ENCODE results near the gene SLC50A1. TPM values are rescaled to one million over a fixed set of nuclear protein-coding genes. Genes with fewer than 3 reads are reported as not detected.

Gene SLC50A1
- total RNA-seq, 4 donors from 2014 or later, result 5.7 to 33.9 (median 14.9) TPM

GRCh38 chr1:155169541-155169940 is 33.9 kb downstream of the SLC50A1 start:
- TF ChIP-seq EP300 (IDR thresholded peaks at IDR 0.05) (no peak), POLR2A (IDR thresholded peaks at IDR 0.05) (no peak)
- TF ChIP-seq, protein P1, sequence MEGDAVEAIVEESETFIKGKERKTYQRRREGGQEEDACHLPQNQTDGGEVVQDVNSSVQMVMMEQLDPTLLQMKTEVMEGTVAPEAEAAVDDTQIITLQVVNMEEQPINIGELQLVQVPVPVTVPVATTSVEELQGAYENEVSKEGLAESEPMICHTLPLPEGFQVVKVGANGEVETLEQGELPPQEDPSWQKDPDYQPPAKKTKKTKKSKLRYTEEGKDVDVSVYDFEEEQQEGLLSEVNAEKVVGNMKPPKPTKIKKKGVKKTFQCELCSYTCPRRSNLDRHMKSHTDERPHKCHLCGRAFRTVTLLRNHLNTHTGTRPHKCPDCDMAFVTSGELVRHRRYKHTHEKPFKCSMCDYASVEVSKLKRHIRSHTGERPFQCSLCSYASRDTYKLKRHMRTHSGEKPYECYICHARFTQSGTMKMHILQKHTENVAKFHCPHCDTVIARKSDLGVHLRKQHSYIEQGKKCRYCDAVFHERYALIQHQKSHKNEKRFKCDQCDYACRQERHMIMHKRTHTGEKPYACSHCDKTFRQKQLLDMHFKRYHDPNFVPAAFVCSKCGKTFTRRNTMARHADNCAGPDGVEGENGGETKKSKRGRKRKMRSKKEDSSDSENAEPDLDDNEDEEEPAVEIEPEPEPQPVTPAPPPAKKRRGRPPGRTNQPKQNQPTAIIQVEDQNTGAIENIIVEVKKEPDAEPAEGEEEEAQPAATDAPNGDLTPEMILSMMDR (IDR thresholded peaks at IDR 0.05), result no peak
- no peak overlapping the region for H3K27ac ChIP-seq
- no peak overlapping the region for H3K4me3 ChIP-seq
- H3K9me3 ChIP-seq, result no peaks in the 10 kb centered on the region
- WGBS, 2 donors, result 76 to 77% methylated on average over 5 of the region's 5 CpGs
- peaks cover 0 to 9% of the 10 kb centered on the region in 2 donors for H3K27me3 ChIP-seq
- peaks cover 0 to 48% (median 32%) of the 10 kb centered on the region in 4 donors for H3K4me1 ChIP-seq
- peaks cover 0 to 27% (median 0%) of the 10 kb centered on the region in 3 donors for H3K36me3 ChIP-seq
- no peak for DNase-seq (ENCODE audit: low spot score in 2 of 2)

GRCh38 chr1:155170101-155170785 is 34.6 kb downstream of the SLC50A1 start:
- TF ChIP-seq POLR2A (IDR thresholded peaks at IDR 0.05) (no peak), EP300 (IDR thresholded peaks at IDR 0.05) (no peak)
- TF ChIP-seq, protein P1 (IDR thresholded peaks at IDR 0.05), result no peak
- WGBS, 2 donors, result 90 to 98% methylated on average over 2 of the region's 2 CpGs
- DNase-seq (ENCODE audit: low spot score in 2 of 2), result no peak
- Histone ChIP-seq H3K27ac (no peak overlapping the region), H3K36me3 (peaks cover 0 to 27% (median 0%) of the 10 kb centered on the region in 3 donors), H3K27me3 (peaks cover 0 to 13% of the 10 kb centered on the region in 2 donors), H3K4me3 (no peak overlapping the region), H3K4me1 (peaks cover 0 to 55% (median 33%) of the 10 kb centered on the region in 4 donors), H3K9me3 (no peaks in the 10 kb centered on the region)

GRCh38 chr1:155170806-155171205 is 35.2 kb downstream of the SLC50A1 start:
- no peak for TF ChIP-seq POLR2A (IDR thresholded peaks at IDR 0.05)
- DNase-seq (ENCODE audit: low spot score in 2 of 2), result no peak
- H3K27me3 ChIP-seq, result peaks cover 0 to 13% of the 10 kb centered on the region in 2 donors
- no peak overlapping the region for H3K27ac ChIP-seq
- H3K4me1 ChIP-seq, result peaks cover 0 to 60% (median 33%) of the 10 kb centered on the region in 4 donors
- H3K9me3 ChIP-seq, result no peaks in the 10 kb centered on the region
- 87 to 91% methylated on average over 7 of the region's 7 CpGs for WGBS, 2 donors
- H3K4me3 ChIP-seq, result no peak overlapping the region
- peaks cover 0 to 27% (median 0%) of the 10 kb centered on the region in 3 donors for H3K36me3 ChIP-seq

DNA sequence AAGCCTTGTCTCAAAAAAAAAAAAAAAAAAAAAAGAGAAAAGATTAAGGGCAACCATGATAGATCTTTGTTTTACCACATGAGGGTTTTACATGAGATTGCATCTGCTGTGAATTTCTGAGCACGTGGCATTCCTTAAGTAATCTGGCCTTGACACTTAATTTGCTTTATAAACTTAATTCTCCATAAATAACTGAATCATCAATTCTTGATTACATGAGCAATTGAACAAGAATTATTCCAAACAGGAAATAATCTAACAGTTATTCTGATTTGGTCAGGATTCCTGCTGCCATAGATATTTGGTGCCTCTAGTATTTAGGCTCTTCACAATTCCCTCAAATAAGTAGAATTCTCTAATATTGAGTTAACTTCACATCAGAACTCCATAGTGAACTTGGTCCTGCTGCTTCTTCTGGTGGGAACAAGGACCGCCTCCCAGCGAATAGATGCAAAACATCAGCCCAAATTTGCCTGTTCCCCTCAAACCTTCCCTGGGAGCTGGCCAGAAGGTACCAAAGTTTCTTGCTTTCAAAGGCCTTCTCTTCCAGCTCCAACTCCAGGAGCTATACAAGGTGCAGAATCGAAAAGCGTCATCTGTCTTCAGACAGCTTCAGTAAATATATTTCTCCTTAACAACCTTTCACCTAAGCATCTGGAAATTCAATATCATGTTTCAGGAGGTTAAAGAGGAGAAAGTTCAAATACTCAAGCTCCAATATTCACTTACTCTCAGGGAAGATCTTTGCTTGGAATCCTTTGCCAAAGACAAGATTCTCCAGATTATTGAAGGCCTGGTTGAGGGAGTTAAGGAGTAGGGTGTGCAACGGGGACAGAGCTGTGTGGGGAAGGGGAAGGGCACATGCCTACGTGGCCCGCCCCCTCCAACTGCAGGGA is 36.4 kb downstream of the SLC50A1 start:
- 43 to 45% methylated on average over 8 of the region's 8 CpGs for WGBS, 2 donors
- Histone ChIP-seq H3K9me3 (no peaks in the 10 kb centered on the region), H3K4me1 (peaks cover 0 to 60% (median 30%) of the 10 kb centered on the region in 4 donors), H3K4me3 (peak overlapping the region; percentile 59 to 85 (median 70)), H3K36me3 (peaks cover 0 to 27% (median 0%) of the 10 kb centered on the region in 3 donors), H3K27ac (peak overlapping the region; percentile 79 to 97 (median 91)), H3K27me3 (peaks cover 0 to 13% of the 10 kb centered on the region in 2 donors)
- no peak for DNase-seq (ENCODE audit: low spot score in 2 of 2)
- TF ChIP-seq EP300 (IDR thresholded peaks at IDR 0.05), result no peak
- TF ChIP-seq, protein P1 (IDR thresholded peaks at IDR 0.05), result no peak
- TF ChIP-seq POLR2A (IDR thresholded peaks at IDR 0.05), result no peak

- Histone ChIP-seq H3K36me3 (peaks cover 0 to 27% (median 0%) of the 10 kb centered on the region in 3 donors), H3K9me3 (no peaks in the 10 kb centered on the region), H3K27me3 (peaks cover 0 to 13% of the 10 kb centered on the region in 2 donors), H3K27ac (peak within 1 kb of the TSS; percentile 79 to 97 (median 91)), H3K4me1 (peaks cover 0 to 60% (median 26%) of the 10 kb centered on the region in 4 donors), H3K4me3 (peak within 1 kb of the TSS; percentile 59 to 85 (median 70))
- WGBS, 2 donors, result 0 to 1% methylated on average over 52 to 54 of the region's 57 CpGs
- DNase-seq (ENCODE audit: low spot score in 2 of 2), result peak; percentile 82
- TF ChIP-seq EP300 (IDR thresholded peaks at IDR 0.05), result peak; percentile 60 to 95
- TF ChIP-seq, protein P1 (IDR thresholded peaks at IDR 0.05), result peak; percentile 90 to 98 (median 96)
- peak; percentile 17 to 60 for TF ChIP-seq POLR2A (IDR thresholded peaks at IDR 0.05)
These were observed 37.3 kb downstream of the SLC50A1 start, which contains the start of gene KRTCAP2 for GRCh38 chr1:155172732-155173477. TSS of gene KRTCAP2 (minus strand) at chr1:155173304. CDS start at chr1:155173224, 80 bp downstream.

Data from tibial nerve (tissue), 4 donors.